ENCODE data around the gene DAP.

GRCh38 chr5:10674582-10674981, 86.5 kb downstream of the DAP start:
- no peak for TF ChIP-seq CTCF (IDR thresholded peaks at IDR 0.05)
- no peak for TF ChIP-seq POLR2A (IDR thresholded peaks at IDR 0.05)

All from thyroid gland (tissue), 4 donors.